Measurements from ENCODE around the gene DAB1. TPM values are rescaled to one million over a fixed set of nuclear protein-coding genes. Genes with fewer than 3 reads are reported as not detected.

The DAB1 gene
- total RNA-seq, 1 experiment from 2014 or later: not detected

DNA sequence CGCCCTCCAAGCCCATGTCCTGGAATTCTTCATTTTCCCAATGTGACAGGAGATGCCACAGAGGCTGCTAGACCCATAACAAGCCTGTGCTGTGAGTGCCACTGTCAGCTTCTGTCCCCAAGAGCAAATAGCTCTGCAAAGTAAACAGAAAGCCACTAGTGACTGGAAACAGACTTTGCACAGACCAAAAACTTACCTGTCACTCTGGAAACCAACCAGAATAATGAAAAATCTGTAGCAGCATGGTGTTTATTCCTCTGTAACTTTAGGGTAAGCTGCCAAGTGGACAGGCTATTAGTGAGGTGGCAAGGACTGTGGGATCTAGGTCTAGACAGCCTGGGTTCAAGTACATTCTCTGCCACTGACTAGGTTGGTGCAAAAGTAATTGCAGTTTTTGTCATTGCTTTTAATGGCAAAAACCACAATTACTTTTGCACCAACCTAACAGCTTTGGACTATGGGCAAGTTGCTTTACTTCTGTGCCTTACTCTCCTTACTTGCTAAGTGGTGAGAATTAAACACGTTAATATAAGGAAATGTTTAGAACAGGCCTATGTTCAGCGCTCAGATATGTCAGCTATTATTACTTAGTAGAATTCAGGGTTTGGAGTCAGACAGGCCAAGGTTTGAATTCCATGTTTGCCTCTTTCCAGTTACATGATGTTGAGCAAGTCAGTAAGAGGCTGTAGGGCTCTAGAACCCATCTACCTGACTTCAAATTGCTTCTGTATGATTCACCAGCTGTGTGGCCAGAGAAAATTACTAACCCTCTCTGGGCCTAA lies 457.8 kb downstream of the DAB1 start, which contains the start of gene C8B:
TSS of gene C8B (minus strand) at position 100 of the 782 bp plus-strand sequence. CDS start at position 33, 67 bp downstream.
- Histone ChIP-seq H3K4me3 (replicated peaks in 1 of 2; ENCODE audit: low read depth in 1 of 2, low read length in 2 of 2) (no peak within 1 kb of the TSS), H3K9ac (ENCODE audit: low read length) (no peak within 1 kb of the TSS), H3K36me3 (ENCODE audit: control insufficient read depth in 1 of 2, insufficient read depth in 2 of 2, low read length in 2 of 2) (no peaks in the 10 kb centered on the region), H3K79me2 (ENCODE audit: insufficient read depth, low read length) (no peaks in the 10 kb centered on the region), H3K9me3 (ENCODE audit: control insufficient read depth in 1 of 2, insufficient read depth in 1 of 2, low read depth in 1 of 2, low read length in 2 of 2) (no peaks in the 10 kb centered on the region), H3K27ac (ENCODE audit: low read depth, low read length) (no peak within 1 kb of the TSS), H3K4me2 (ENCODE audit: low read length) (no peak within 1 kb of the TSS), H4K20me1 (ENCODE audit: insufficient read depth) (no peaks in the 10 kb centered on the region), H3K4me1 (ENCODE audit: control insufficient read depth in 1 of 2, insufficient read depth in 2 of 2, low read length in 2 of 2) (no peaks in the 10 kb centered on the region), H3K27me3 (ENCODE audit: insufficient read depth, low read length) (peaks cover 19% of the 10 kb centered on the region), H2AFZ (ENCODE audit: low read depth, low read length, poor library complexity, severe bottlenecking) (no peak within 1 kb of the TSS), H3K9me2 (ENCODE audit: insufficient read depth) (no peaks in the 10 kb centered on the region)
- BruUV-seq (replicated peaks): no TSS peak
- ATAC-seq (no peak), DNase-seq (ENCODE audit: low read depth, low spot score) (no peak)
- RAD21 ChIA-PET (ENCODE audit: low non-redundant PET in 1 of 2, low total read pairs in 2 of 2, uncharacterized antibody in 2 of 2, unreplicated experiment in 2 of 2): no interaction called here
- intact Hi-C loops (cut with micrococcal nuclease): loop anchor here (10.0 kb wide), 1 partner anchor 1681 kb away; no protein-coding TSS in a partner anchor
- CTCF ChIA-PET: no interaction called here
- no peak for TF ChIP-seq POLR2A (IDR thresholded peaks at IDR 0.05; ENCODE audit: borderline replicate concordance, extremely low read depth, insufficient read depth, insufficient read length)
- TF ChIP-seq EGR1 (IDR thresholded peaks at IDR 0.05; ENCODE audit: low read depth): no peak
- POLR2A ChIA-PET: no interaction called here

DNA sequence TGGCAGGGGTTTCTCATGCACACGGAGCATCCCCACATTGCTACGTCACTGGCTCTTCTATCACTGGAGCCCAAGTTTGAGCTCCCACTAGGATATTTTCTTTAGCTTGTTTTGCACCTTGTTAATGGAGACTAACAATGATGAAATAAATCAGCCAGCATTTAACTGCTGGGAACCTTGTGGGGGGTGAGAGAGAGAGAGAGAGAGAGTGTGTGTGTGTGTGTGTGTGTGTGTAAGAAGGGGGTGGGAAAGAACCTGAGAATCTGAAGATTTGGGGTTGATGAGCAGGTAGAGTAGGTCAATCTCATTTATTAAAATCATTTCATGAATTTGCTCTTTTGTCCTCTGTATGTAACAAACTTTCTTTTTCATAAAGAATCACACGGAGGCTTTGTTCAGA lies 458.7 kb downstream of the DAB1 start:
- TF ChIP-seq CEBPB (IDR thresholded peaks at IDR 0.05; ENCODE audit: low read depth): no peak
- Histone ChIP-seq H3K4me2 (ENCODE audit: low read length) (no peak overlapping the region), H3K4me1 (ENCODE audit: control insufficient read depth in 1 of 2, insufficient read depth in 2 of 2, low read length in 2 of 2) (no peaks in the 10 kb centered on the region), H3K79me2 (ENCODE audit: insufficient read depth, low read length) (no peaks in the 10 kb centered on the region), H3K27me3 (ENCODE audit: insufficient read depth, low read length) (peaks cover 17% of the 10 kb centered on the region; the same call in 1 of the 2 replicates), H3K9me2 (ENCODE audit: insufficient read depth) (no peaks in the 10 kb centered on the region), H3K4me3 (replicated peaks in 1 of 2; ENCODE audit: low read depth in 1 of 2, low read length in 2 of 2) (no peak overlapping the region), H4K20me1 (ENCODE audit: insufficient read depth) (no peaks in the 10 kb centered on the region), H2AFZ (ENCODE audit: low read depth, low read length, poor library complexity, severe bottlenecking) (no peak overlapping the region), H3K9me3 (ENCODE audit: control insufficient read depth in 1 of 2, insufficient read depth in 1 of 2, low read depth in 1 of 2, low read length in 2 of 2) (no peaks in the 10 kb centered on the region), H3K36me3 (ENCODE audit: control insufficient read depth in 1 of 2, insufficient read depth in 2 of 2, low read length in 2 of 2) (no peaks in the 10 kb centered on the region), H3K9ac (ENCODE audit: low read length) (no peak overlapping the region), H3K27ac (ENCODE audit: low read depth, low read length) (no peak overlapping the region)
- intact Hi-C loops (cut with micrococcal nuclease): loop anchor here (10.0 kb wide), 1 partner anchor 1680 kb away; no protein-coding TSS in a partner anchor
- ATAC-seq: no peak
- no peak for DNase-seq (ENCODE audit: low read depth, low spot score)
- RAD21 ChIA-PET (ENCODE audit: low non-redundant PET in 1 of 2, low total read pairs in 2 of 2, uncharacterized antibody in 2 of 2, unreplicated experiment in 2 of 2): no interaction called here
- POLR2A ChIA-PET: no interaction called here
- no TSS peak for BruUV-seq (replicated peaks)
- CTCF ChIA-PET: no interaction called here

Measured in HCT116 (cell line).